ENCODE measurements around the gene ABCA4.

- TF ChIP-seq CTCF (IDR thresholded peaks at IDR 0.05) (no peak), POLR2AphosphoS5 (IDR thresholded peaks at IDR 0.05; ENCODE audit: low read depth, low read length) (no peak), REST (IDR thresholded peaks at IDR 0.05; ENCODE audit: insufficient read depth in 1 of 2, low read depth in 2 of 2, low read length in 1 of 2) (no peak), SIN3A (IDR thresholded peaks at IDR 0.05; ENCODE audit: borderline replicate concordance, insufficient read depth, low read depth, low read length) (no peak)
Measured at GRCh38 chr1:94072840-94073522, 48.0 kb downstream of the ABCA4 start.

Data from Panc1 (cell line).